HEK293 (cell line): ENCODE data around the gene PABPN1.

Experiments
- CTCF ChIA-PET: fragments of 350-600 bp; formaldehyde crosslinking; extraction: SDS; loops from one replicate; lab custom pipeline; 2021; ENCODE audit warnings: antibody characterized with exemption; lab: Yijun Ruan, JAX
- POLR2A ChIA-PET: fragments of 300-600 bp; formaldehyde crosslinking; extraction: SDS; loops from one replicate; lab custom pipeline; 2020; ENCODE audit warnings: antibody characterized with exemption, inconsistent platforms; lab: Yijun Ruan, JAX
- H3K27ac ChIP-seq: fragments of 200-500 bp; sonication (Bioruptor generic); 2 replicates; pipeline ENCODE4 v1.5.1; 2014; ENCODE audit warnings: low read depth, low read length, control low read depth, inconsistent platforms; ENCODE audit errors: extremely low read depth
- H3K36me3 ChIP-seq, 2 experiments: fragments of 200-500 bp in 1 of 2; sonication (Bioruptor generic) in 1 of 2; 1 replicate in 1 of 2; 2 replicates in 1 of 2; pipeline ENCODE4 v1.5.1; 2014 to 2017; ENCODE audit warnings: inconsistent platforms in 2 of 2, low read length in 2 of 2; ENCODE audit not compliant: control insufficient read depth in 2 of 2, insufficient read depth in 1 of 2
- H3K4me1 ChIP-seq: fragments of 200-500 bp; sonication (Bioruptor generic); 2 replicates; pipeline ENCODE4 v1.5.1; 2014; ENCODE audit warnings: mild to moderate bottlenecking, low read length, inconsistent platforms; ENCODE audit not compliant: control insufficient read depth, insufficient read depth
- H3K4me3 ChIP-seq: 2 replicates; pipeline ENCODE4 v1.5.1; 2011; ENCODE audit warnings: low read depth, mild to moderate bottlenecking, control low read depth, low read length, moderate library complexity
- H3K9me3 ChIP-seq: fragments of 200-500 bp; sonication (Bioruptor generic); 2 replicates; pipeline ENCODE4 v1.5.1; 2014; ENCODE audit warnings: low read depth, low read length, inconsistent platforms; ENCODE audit not compliant: control insufficient read depth, insufficient read depth
- KLF16 ChIP-seq: fragments of 450-650 bp; formaldehyde crosslinking; IDR thresholded peaks from 2 replicates; pipeline ENCODE4 v1.5.1; 2017; ENCODE audit warnings: missing biosample characterization, missing genetic modification characterization
- PRDM1 ChIP-seq: fragments of 450-650 bp; formaldehyde crosslinking; IDR thresholded peaks from 2 replicates; pipeline ENCODE4; 2016; ENCODE audit warnings: missing biosample characterization, missing genetic modification characterization
- SP2 ChIP-seq: fragments of 450-650 bp; formaldehyde crosslinking; IDR thresholded peaks from 2 replicates; pipeline ENCODE4 v1.5.1; 2016; ENCODE audit warnings: missing biosample characterization, missing genetic modification characterization
- ZBTB20 ChIP-seq: fragments of 450-650 bp; formaldehyde crosslinking; IDR thresholded peaks from 2 replicates; pipeline ENCODE4 v1.5.1; 2016; ENCODE audit warnings: missing biosample characterization, missing genetic modification characterization
- ZBTB21 ChIP-seq: fragments of 450-650 bp; formaldehyde crosslinking; IDR thresholded peaks from 2 replicates; pipeline ENCODE4 v1.5.1; 2017; ENCODE audit warnings: missing biosample characterization, missing genetic modification characterization
- ZNF174 ChIP-seq: fragments of 450-650 bp; formaldehyde crosslinking; IDR thresholded peaks from 2 replicates; pipeline ENCODE4 v1.5.0; 2017; ENCODE audit warnings: missing biosample characterization, mild to moderate bottlenecking, missing genetic modification characterization
- ZNF23 ChIP-seq: fragments of 450-650 bp; formaldehyde crosslinking; IDR thresholded peaks from 2 replicates; pipeline ENCODE4 v1.5.1; 2016; ENCODE audit warnings: missing biosample characterization, missing genetic modification characterization, borderline replicate concordance
- ZNF24 ChIP-seq: fragments of 450-650 bp; formaldehyde crosslinking; IDR thresholded peaks from 2 replicates; pipeline ENCODE4 v1.5.1; 2016; ENCODE audit warnings: missing biosample characterization, missing genetic modification characterization
- ZNF248 ChIP-seq: fragments of 450-650 bp; formaldehyde crosslinking; IDR thresholded peaks from 2 replicates; pipeline ENCODE4 v1.5.1; 2017; ENCODE audit warnings: missing biosample characterization, missing genetic modification characterization
- ZNF266 ChIP-seq: fragments of 450-650 bp; formaldehyde crosslinking; IDR thresholded peaks from 2 replicates; pipeline ENCODE4 v1.5.1; 2016; ENCODE audit warnings: missing biosample characterization, missing genetic modification characterization, low read depth
- ZNF350 ChIP-seq: fragments of 450-650 bp; formaldehyde crosslinking; IDR thresholded peaks from 2 replicates; pipeline ENCODE4 v1.5.0; 2017; ENCODE audit warnings: missing biosample characterization, mild to moderate bottlenecking, missing genetic modification characterization
- ZNF394 ChIP-seq: fragments of 450-650 bp; formaldehyde crosslinking; IDR thresholded peaks from 2 replicates; pipeline ENCODE4 v1.5.1; 2016; ENCODE audit warnings: missing biosample characterization, missing genetic modification characterization, mild to moderate bottlenecking, moderate library complexity, borderline replicate concordance
- ZNF473 ChIP-seq: fragments of 450-650 bp; formaldehyde crosslinking; IDR thresholded peaks from 2 replicates; pipeline ENCODE4 v1.5.1; 2017; ENCODE audit warnings: missing biosample characterization, missing genetic modification characterization
- ZNF548 ChIP-seq: fragments of 450-650 bp; formaldehyde crosslinking; IDR thresholded peaks from 2 replicates; pipeline ENCODE4 v1.5.1; 2016; ENCODE audit warnings: missing biosample characterization, missing genetic modification characterization
- ZNF558 ChIP-seq: fragments of 450-650 bp; formaldehyde crosslinking; IDR thresholded peaks from 2 replicates; pipeline ENCODE4 v1.5.1; 2016; ENCODE audit warnings: missing biosample characterization, missing genetic modification characterization
- ZNF560 ChIP-seq: fragments of 450-650 bp; formaldehyde crosslinking; IDR thresholded peaks from 2 replicates; pipeline ENCODE4 v1.5.1; 2017; ENCODE audit warnings: missing biosample characterization, missing genetic modification characterization, borderline replicate concordance
- ZNF561 ChIP-seq: fragments of 450-650 bp; IDR thresholded peaks from 2 replicates; pipeline ENCODE4 v1.5.1; 2018; ENCODE audit warnings: missing biosample characterization, missing genetic modification characterization, borderline replicate concordance
- ZNF571 ChIP-seq: fragments of 450-650 bp; formaldehyde crosslinking; IDR thresholded peaks from 2 replicates; pipeline ENCODE4 v1.5.0; 2017; ENCODE audit warnings: missing biosample characterization, missing genetic modification characterization
- ZNF585B ChIP-seq: fragments of 450-650 bp; formaldehyde crosslinking; IDR thresholded peaks from 2 replicates; pipeline ENCODE4 v1.5.1; 2016; ENCODE audit warnings: missing biosample characterization, missing genetic modification characterization
- ZNF596 ChIP-seq: fragments of 450-650 bp; IDR thresholded peaks from 2 replicates; pipeline ENCODE4 v1.5.0; 2018; ENCODE audit warnings: missing biosample characterization, mild to moderate bottlenecking, missing genetic modification characterization, moderate library complexity
- ZNF623 ChIP-seq: fragments of 450-650 bp; formaldehyde crosslinking; IDR thresholded peaks from 2 replicates; pipeline ENCODE4 v1.5.1; 2016; ENCODE audit warnings: missing biosample characterization, missing genetic modification characterization
- ZNF670 ChIP-seq: fragments of 450-650 bp; formaldehyde crosslinking; IDR thresholded peaks from 2 replicates; pipeline ENCODE4 v1.5.1; 2016; ENCODE audit warnings: missing biosample characterization, missing genetic modification characterization, low read depth
- ZNF677 ChIP-seq: fragments of 450-650 bp; IDR thresholded peaks from 2 replicates; pipeline ENCODE4 v1.5.0; 2018; ENCODE audit warnings: missing biosample characterization, mild to moderate bottlenecking, missing genetic modification characterization, moderate library complexity
- ZNF707 ChIP-seq: fragments of 450-650 bp; formaldehyde crosslinking; IDR thresholded peaks from 2 replicates; pipeline ENCODE4 v1.5.1; 2016; ENCODE audit warnings: missing biosample characterization, missing genetic modification characterization
- ZNF76 ChIP-seq: fragments of 450-650 bp; formaldehyde crosslinking; IDR thresholded peaks from 2 replicates; pipeline ENCODE4; 2016; ENCODE audit warnings: low read depth, missing biosample characterization, missing genetic modification characterization, borderline replicate concordance
- TF ChIP-seq, protein P1 (sequence below): fragments of 450-650 bp; formaldehyde crosslinking; IDR thresholded peaks from 2 replicates; pipeline ENCODE4; 2016; ENCODE audit warnings: missing biosample characterization, missing genetic modification characterization
- TF ChIP-seq, protein P2 (sequence below): fragments of 450-650 bp; formaldehyde crosslinking; IDR thresholded peaks from 2 replicates; pipeline ENCODE4 v1.5.1; 2016; ENCODE audit warnings: missing biosample characterization, missing genetic modification characterization
- TF ChIP-seq, protein P3 (sequence below): fragments of 450-650 bp; formaldehyde crosslinking; IDR thresholded peaks from 2 replicates; pipeline ENCODE4 v1.5.1; 2017; ENCODE audit warnings: missing biosample characterization, missing genetic modification characterization
- TF ChIP-seq, protein P4 (sequence below): fragments of 450-650 bp; formaldehyde crosslinking; IDR thresholded peaks from 2 replicates; pipeline ENCODE4 v1.5.1; 2016; ENCODE audit warnings: missing biosample characterization, missing genetic modification characterization

Gene PABPN1

DNA sequence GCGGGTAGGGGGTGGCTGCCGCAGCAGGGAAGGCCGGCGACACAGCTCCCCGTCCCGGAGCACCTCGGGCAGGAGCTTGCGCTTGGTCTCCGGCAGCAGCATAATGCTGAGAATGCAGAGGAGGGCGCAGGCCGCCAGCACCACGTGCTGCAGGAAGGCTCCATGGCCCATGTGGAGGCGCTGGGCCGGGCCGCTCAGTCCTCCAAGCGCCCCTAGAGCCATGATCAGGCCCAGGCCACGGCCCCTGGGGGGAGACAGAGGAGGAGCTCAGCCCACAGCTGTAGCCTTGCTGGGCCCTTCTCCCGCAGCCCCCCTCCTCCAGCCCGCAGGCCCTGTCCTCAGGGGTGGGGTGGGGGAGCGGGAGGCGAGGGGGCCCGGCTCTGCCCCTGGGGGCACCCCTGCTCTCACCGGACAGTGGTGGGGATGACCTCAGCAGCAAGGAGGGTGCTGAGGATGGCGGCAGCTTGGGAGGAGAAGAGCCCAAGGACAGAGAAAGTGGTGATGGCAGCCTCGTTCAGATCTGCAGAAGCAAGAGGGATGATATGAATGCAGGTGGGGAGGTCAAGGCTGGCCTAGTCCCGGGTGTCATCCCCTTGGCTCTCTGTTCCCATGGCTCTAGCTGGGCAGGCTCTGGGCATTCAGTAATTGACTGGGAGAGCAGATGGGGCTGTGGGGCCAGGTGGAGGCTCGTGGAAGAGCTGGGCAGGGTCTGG, 25.6 kb downstream of the PABPN1 start:
- CTCF ChIA-PET = interaction anchor here (1.5 kb wide), 1 partner anchor 19 kb away, joined by 9 read pairs; no protein-coding TSS in a partner anchor
- no peaks in the 10 kb centered on the region for H3K9me3 ChIP-seq
- no peak overlapping the region for H3K4me3 ChIP-seq
- TF ChIP-seq PRDM1 (no peak), ZNF585B (tag by site-specific recombination) (no peak), ZNF677 (tag by site-specific recombination) (no peak), ZNF561 (tag by site-specific recombination) (no peak), ZNF394 (tag by site-specific recombination) (no peak), SP2 (tag by site-specific recombination) (no peak), ZNF23 (tag by site-specific recombination) (no peak), ZNF24 (tag by site-specific recombination) (no peak), ZNF473 (tag by site-specific recombination) (no peak), ZNF623 (tag by site-specific recombination) (no peak), ZNF248 (tag by site-specific recombination) (no peak), ZNF596 (tag by site-specific recombination) (no peak), ZNF350 (tag by site-specific recombination) (no peak), ZNF548 (tag by site-specific recombination) (no peak), ZNF558 (tag by site-specific recombination) (no peak)
- TF ChIP-seq, protein P1, sequence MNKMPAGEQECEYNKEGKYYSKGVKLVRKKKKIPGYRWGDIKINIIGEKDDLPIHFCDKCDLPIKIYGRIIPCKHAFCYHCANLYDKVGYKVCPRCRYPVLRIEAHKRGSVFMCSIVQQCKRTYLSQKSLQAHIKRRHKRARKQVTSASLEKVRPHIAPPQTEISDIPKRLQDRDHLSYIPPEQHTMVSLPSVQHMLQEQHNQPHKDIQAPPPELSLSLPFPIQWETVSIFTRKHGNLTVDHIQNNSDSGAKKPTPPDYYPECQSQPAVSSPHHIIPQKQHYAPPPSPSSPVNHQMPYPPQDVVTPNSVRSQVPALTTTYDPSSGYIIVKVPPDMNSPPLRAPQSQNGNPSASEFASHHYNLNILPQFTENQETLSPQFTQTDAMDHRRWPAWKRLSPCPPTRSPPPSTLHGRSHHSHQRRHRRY (tag by site-specific recombination) = no peak
- TF ChIP-seq, protein P2, sequence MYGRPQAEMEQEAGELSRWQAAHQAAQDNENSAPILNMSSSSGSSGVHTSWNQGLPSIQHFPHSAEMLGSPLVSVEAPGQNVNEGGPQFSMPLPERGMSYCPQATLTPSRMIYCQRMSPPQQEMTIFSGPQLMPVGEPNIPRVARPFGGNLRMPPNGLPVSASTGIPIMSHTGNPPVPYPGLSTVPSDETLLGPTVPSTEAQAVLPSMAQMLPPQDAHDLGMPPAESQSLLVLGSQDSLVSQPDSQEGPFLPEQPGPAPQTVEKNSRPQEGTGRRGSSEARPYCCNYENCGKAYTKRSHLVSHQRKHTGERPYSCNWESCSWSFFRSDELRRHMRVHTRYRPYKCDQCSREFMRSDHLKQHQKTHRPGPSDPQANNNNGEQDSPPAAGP (tag by site-specific recombination) = no peak
- no peaks in the 10 kb centered on the region for H3K36me3 ChIP-seq
- POLR2A ChIA-PET = no interaction called here
- H3K4me1 ChIP-seq = no peaks in the 10 kb centered on the region
- H3K27ac ChIP-seq = no peak overlapping the region

DNA sequence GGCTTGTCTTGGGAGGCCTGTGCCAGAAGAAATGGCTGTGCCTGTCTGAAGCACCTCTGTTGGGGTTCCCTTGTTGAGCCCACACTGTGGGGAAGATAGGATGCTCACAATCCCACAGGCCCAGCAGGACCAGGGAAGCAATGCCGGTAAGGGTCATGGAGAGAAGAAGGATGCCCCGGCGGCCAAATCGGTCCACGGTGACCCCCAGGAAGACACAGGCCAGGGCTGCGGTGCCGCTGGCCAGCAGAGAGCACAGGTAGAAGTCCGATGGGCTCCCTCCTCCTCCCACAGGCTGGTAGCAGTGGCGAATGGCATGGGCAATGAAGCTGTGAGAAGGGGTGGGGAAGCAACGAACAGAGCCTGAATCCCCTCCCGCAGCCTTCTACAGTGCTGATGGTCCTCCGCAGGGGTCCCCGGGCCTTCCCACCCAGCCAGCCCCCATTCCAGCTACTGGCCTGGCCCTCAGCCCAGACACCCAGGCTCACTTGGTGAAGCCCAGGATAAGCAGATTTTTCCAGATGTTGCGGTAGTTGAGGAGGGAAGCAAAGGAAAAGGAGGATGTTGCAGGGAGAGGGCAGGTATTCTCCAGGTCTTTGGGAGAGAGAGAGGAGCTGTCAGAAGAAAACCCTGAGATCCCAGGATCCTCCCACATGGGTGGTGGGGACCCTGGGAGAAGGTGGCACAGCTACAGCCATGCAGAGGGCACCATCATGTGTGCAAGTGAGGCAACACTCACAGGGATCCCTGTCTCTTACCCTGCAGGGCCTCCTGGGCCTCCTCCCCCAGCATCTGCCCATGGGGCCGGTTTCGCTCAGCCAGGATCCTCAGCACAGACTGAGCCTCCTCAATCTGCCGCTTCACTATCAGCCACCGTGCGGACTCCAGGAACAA, 26.4 kb downstream of the PABPN1 start:
- no peak overlapping the region for H3K4me3 ChIP-seq
- H3K9me3 ChIP-seq = no peaks in the 10 kb centered on the region
- CTCF ChIA-PET = interaction anchor here (0.6 kb wide), 1 partner anchor 12 kb away, joined by 3 read pairs; no protein-coding TSS in a partner anchor
- no peak overlapping the region for H3K27ac ChIP-seq
- no peaks in the 10 kb centered on the region for H3K4me1 ChIP-seq
- no peaks in the 10 kb centered on the region for H3K36me3 ChIP-seq
- POLR2A ChIA-PET = no interaction called here
- no peak for TF ChIP-seq ZBTB21
- TF ChIP-seq ZBTB20 = no peak
- no peak for TF ChIP-seq ZNF571 (tag by site-specific recombination)
- TF ChIP-seq ZNF560 (tag by site-specific recombination) = no peak
- TF ChIP-seq ZNF561 (tag by site-specific recombination) = no peak
- no peak for TF ChIP-seq ZNF266 (tag by site-specific recombination)
- no peak for TF ChIP-seq ZNF707 (tag by site-specific recombination)
- TF ChIP-seq, protein P3, sequence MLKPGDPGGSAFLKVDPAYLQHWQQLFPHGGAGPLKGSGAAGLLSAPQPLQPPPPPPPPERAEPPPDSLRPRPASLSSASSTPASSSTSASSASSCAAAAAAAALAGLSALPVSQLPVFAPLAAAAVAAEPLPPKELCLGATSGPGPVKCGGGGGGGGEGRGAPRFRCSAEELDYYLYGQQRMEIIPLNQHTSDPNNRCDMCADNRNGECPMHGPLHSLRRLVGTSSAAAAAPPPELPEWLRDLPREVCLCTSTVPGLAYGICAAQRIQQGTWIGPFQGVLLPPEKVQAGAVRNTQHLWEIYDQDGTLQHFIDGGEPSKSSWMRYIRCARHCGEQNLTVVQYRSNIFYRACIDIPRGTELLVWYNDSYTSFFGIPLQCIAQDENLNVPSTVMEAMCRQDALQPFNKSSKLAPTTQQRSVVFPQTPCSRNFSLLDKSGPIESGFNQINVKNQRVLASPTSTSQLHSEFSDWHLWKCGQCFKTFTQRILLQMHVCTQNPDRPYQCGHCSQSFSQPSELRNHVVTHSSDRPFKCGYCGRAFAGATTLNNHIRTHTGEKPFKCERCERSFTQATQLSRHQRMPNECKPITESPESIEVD (tag by site-specific recombination) = no peak
- TF ChIP-seq ZNF174 (tag by site-specific recombination) = no peak
- no peak for TF ChIP-seq ZNF670
- no peak for TF ChIP-seq ZNF248 (tag by site-specific recombination)
- TF ChIP-seq KLF16 = no peak
- TF ChIP-seq, protein P4, sequence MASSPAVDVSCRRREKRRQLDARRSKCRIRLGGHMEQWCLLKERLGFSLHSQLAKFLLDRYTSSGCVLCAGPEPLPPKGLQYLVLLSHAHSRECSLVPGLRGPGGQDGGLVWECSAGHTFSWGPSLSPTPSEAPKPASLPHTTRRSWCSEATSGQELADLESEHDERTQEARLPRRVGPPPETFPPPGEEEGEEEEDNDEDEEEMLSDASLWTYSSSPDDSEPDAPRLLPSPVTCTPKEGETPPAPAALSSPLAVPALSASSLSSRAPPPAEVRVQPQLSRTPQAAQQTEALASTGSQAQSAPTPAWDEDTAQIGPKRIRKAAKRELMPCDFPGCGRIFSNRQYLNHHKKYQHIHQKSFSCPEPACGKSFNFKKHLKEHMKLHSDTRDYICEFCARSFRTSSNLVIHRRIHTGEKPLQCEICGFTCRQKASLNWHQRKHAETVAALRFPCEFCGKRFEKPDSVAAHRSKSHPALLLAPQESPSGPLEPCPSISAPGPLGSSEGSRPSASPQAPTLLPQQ = no peak
- TF ChIP-seq ZNF76 = no peak
